H1 (cell line): ENCODE data around the gene MED19. TPM values are rescaled to one million over a fixed set of nuclear protein-coding genes. Genes with fewer than 3 reads are reported as not detected.

Experiments used
- CTCF ChIA-PET: fragments of 300-600 bp; sonication (Branson Sonifier 250); formaldehyde crosslinking; loops from one replicate; lab custom pipeline; 2021; ENCODE audit not compliant: partially characterized antibody; lab: Charles Lee
- POLR2A ChIA-PET: fragments of 300-600 bp; sonication (Branson Sonifier 250); formaldehyde crosslinking; loops from one replicate; lab custom pipeline; 2021; ENCODE audit warnings: inconsistent platforms; ENCODE audit not compliant: partially characterized antibody; lab: Charles Lee
- DNase-seq, 2 experiments: peaks; one replicate each; pipeline versions ENCODE4 v3.0.0 to v3.0.0-alpha.2; 2010 to 2022; ENCODE audit warnings: low spot score in 2 of 2, low read depth in 1 of 2, mixed read lengths in 1 of 2
- FAIRE-seq: peaks from 2 replicates; lab custom pipeline; 2011; peaks lifted over from hg19 to GRCh38; lab: Jason Lieb, UNC
- H2AFZ ChIP-seq: 2 replicates; pipeline ENCODE4 v1.8.1; 2012; ENCODE audit warnings: low read length, inconsistent platforms
- H2AK5ac ChIP-seq: 2 replicates; pipeline ENCODE4 v1.6.1; 2013; ENCODE audit warnings: low read depth, low read length
- H2BK120ac ChIP-seq: replicated peaks from 2 replicates; pipeline ENCODE3; 2013; ENCODE audit warnings: low read depth, low read length, inconsistent platforms
- H2BK12ac ChIP-seq: 2 replicates; pipeline ENCODE4 v1.6.1; 2013; ENCODE audit warnings: low read depth, low read length
- H2BK15ac ChIP-seq: 2 replicates; pipeline ENCODE4 v1.6.1; 2013; ENCODE audit warnings: low read length
- H2BK20ac ChIP-seq: 2 replicates; pipeline ENCODE4 v1.6.1; 2013; ENCODE audit warnings: low read length
- H2BK5ac ChIP-seq: 2 replicates; pipeline ENCODE4 v1.6.1; 2013; ENCODE audit warnings: low read depth, low read length
- H3K14ac ChIP-seq: 2 replicates; pipeline ENCODE4 v1.6.1; 2013; ENCODE audit warnings: inconsistent platforms; ENCODE audit not compliant: insufficient read length
- H3K18ac ChIP-seq: 2 replicates; pipeline ENCODE4 v1.6.1; 2013; ENCODE audit warnings: low read length; ENCODE audit errors: extremely low read depth
- H3K23ac ChIP-seq: 2 replicates; pipeline ENCODE4 v1.6.1; 2013; ENCODE audit warnings: inconsistent platforms; ENCODE audit not compliant: insufficient read length
- H3K23me2 ChIP-seq: 2 replicates; pipeline ENCODE4 v1.6.1; 2013; ENCODE audit warnings: low read depth, low read length
- H3K27ac ChIP-seq: 2 replicates; pipeline ENCODE4 v1.6.1; 2011; ENCODE audit warnings: low read depth, low read length, inconsistent platforms
- H3K27me3 ChIP-seq, 4 experiments: replicated peaks in 1 of 4; 1 replicate in 1 of 4; 2 replicates in 3 of 4; pipeline versions ENCODE4 v1.6.1 to v1.8.1; 2011 to 2013; ENCODE audit warnings: low read length in 3 of 4, mild to moderate bottlenecking in 3 of 4, inconsistent platforms in 2 of 4, mixed read lengths in 2 of 4, moderate library complexity in 1 of 4; ENCODE audit not compliant: control insufficient read depth in 3 of 4, insufficient read depth in 3 of 4; ENCODE audit errors: extremely low read depth in 1 of 4
- H3K36me3 ChIP-seq, 4 experiments: 2 replicates each; pipeline versions ENCODE4 v1.6.1 to v1.8.1; 2011 to 2013; ENCODE audit warnings: mild to moderate bottlenecking in 4 of 4, low read length in 3 of 4, moderate library complexity in 2 of 4, control low read depth in 1 of 4, inconsistent platforms in 1 of 4; ENCODE audit not compliant: insufficient read depth in 4 of 4, control insufficient read depth in 2 of 4
- H3K4ac ChIP-seq: replicated peaks from 2 replicates; pipeline ENCODE3; 2013; ENCODE audit warnings: low read length, low read depth, mixed read lengths, inconsistent platforms; ENCODE audit not compliant: insufficient read length
- H3K4me1 ChIP-seq, 4 experiments: replicated peaks in 1 of 4; 1 replicate in 1 of 4; 2 replicates in 3 of 4; pipeline versions ENCODE4 v1.6.1 to v1.8.1; 2011 to 2013; ENCODE audit warnings: low read length in 3 of 4, inconsistent platforms in 2 of 4, mixed read lengths in 1 of 4; ENCODE audit not compliant: insufficient read depth in 4 of 4, control insufficient read depth in 3 of 4
- H3K4me2 ChIP-seq, 2 experiments: 2 replicates each; pipeline versions ENCODE4 v1.6.1 to v1.8.1; 2011 to 2013; ENCODE audit warnings: low read depth in 2 of 2, low read length in 2 of 2, control low read depth in 1 of 2, inconsistent platforms in 1 of 2, mild to moderate bottlenecking in 1 of 2; ENCODE audit not compliant: insufficient read depth in 1 of 2
- H3K4me3 ChIP-seq, 4 experiments: fragments of 200-600, 300-600 bp in 1 of 4; sonication (generic), shearing (Covaris generic), sonication (Bioruptor Twin) in 1 of 4; 2 replicates each; pipeline versions ENCODE4 v1.5.1 to v1.8.1; 2011 to 2016; ENCODE audit warnings: low read length in 4 of 4, low read depth in 3 of 4, control low read depth in 2 of 4, inconsistent platforms in 2 of 4, mild to moderate bottlenecking in 2 of 4, mixed read lengths in 1 of 4, moderate library complexity in 1 of 4; ENCODE audit not compliant: insufficient read depth in 2 of 4; ENCODE audit errors: extremely low read depth in 1 of 4
- H3K56ac ChIP-seq: replicated peaks from 2 replicates; pipeline ENCODE3; 2013; ENCODE audit warnings: low read depth, mild to moderate bottlenecking, mixed read lengths, low read length, inconsistent platforms; ENCODE audit not compliant: insufficient read length
- H3K79me1 ChIP-seq: 2 replicates; pipeline ENCODE4 v1.6.1; 2013; ENCODE audit warnings: low read depth, low read length, control low read depth
- H3K79me2 ChIP-seq, 2 experiments: 2 replicates each; pipeline versions ENCODE4 v1.6.1 to v1.8.1; 2012 to 2013; ENCODE audit warnings: low read length in 2 of 2, mild to moderate bottlenecking in 2 of 2, inconsistent platforms in 1 of 2; ENCODE audit not compliant: insufficient read depth in 2 of 2, control insufficient read depth in 1 of 2
- H3K9ac ChIP-seq, 4 experiments: replicated peaks in 1 of 4; 1 replicate in 1 of 4; 2 replicates in 3 of 4; pipeline versions ENCODE4 v1.6.1 to v1.8.1; 2011 to 2013; ENCODE audit warnings: low read depth in 3 of 4, low read length in 3 of 4, control low read depth in 2 of 4, mild to moderate bottlenecking in 2 of 4, moderate library complexity in 2 of 4, inconsistent platforms in 1 of 4; ENCODE audit errors: extremely low read depth in 1 of 4
- H3K9me3 ChIP-seq, 2 experiments: 2 replicates each; pipeline versions ENCODE4 v1.6.1 to v1.8.1; 2012 to 2013; ENCODE audit warnings: mild to moderate bottlenecking in 2 of 2, moderate library complexity in 2 of 2, control low read depth in 1 of 2, inconsistent platforms in 1 of 2, low read depth in 1 of 2, low read length in 1 of 2, mixed read lengths in 1 of 2; ENCODE audit not compliant: insufficient read depth in 2 of 2
- H4K20me1 ChIP-seq, 2 experiments: replicated peaks in 1 of 2; 2 replicates each; pipeline versions ENCODE3 to v1.8.1; 2011 to 2013; ENCODE audit warnings: inconsistent platforms in 2 of 2, low read length in 2 of 2, mild to moderate bottlenecking in 1 of 2; ENCODE audit not compliant: insufficient read depth in 2 of 2, control insufficient read depth in 1 of 2
- H4K5ac ChIP-seq: 2 replicates; pipeline ENCODE4 v1.6.1; 2013; ENCODE audit warnings: low read length, low read depth, mixed read lengths, inconsistent platforms; ENCODE audit not compliant: insufficient read length
- H4K8ac ChIP-seq: 2 replicates; pipeline ENCODE4 v1.8.0; 2013; ENCODE audit warnings: mild to moderate bottlenecking, moderate library complexity, low read length, inconsistent platforms; ENCODE audit not compliant: insufficient read depth; ENCODE audit errors: extremely low read depth
- H4K91ac ChIP-seq: replicated peaks from 2 replicates; pipeline ENCODE3; 2013; ENCODE audit warnings: low read length, mixed read lengths, inconsistent platforms; ENCODE audit not compliant: insufficient read length
- CEBPB ChIP-seq: IDR thresholded peaks from 2 replicates; pipeline ENCODE4 v1.6.1; 2012; ENCODE audit warnings: low read depth, low read length
- CHD2 ChIP-seq: IDR thresholded peaks from 2 replicates; pipeline ENCODE4 v1.6.1; 2012; ENCODE audit warnings: low read length, improper control_type of control experiment
- FOSL1 ChIP-seq: IDR thresholded peaks from 2 replicates; pipeline ENCODE4 v1.6.1; 2011; ENCODE audit warnings: mild to moderate bottlenecking, low read depth, low read length, moderate library complexity; ENCODE audit not compliant: insufficient read depth
- KDM5A ChIP-seq: fragments of 200-600 bp; IDR thresholded peaks from 2 replicates; pipeline ENCODE4 v1.7.1; 2012; ENCODE audit warnings: mild to moderate bottlenecking, low read length, inconsistent platforms, mixed read lengths
- POLR2A ChIP-seq, 2 experiments: IDR thresholded peaks; 1 replicate in 1 of 2; 2 replicates in 1 of 2; pipeline ENCODE4 v1.6.1; 2011; ENCODE audit warnings: low read depth in 2 of 2, low read length in 2 of 2, mild to moderate bottlenecking in 2 of 2; ENCODE audit errors: control extremely low read depth in 1 of 2
- WGBS, 2 experiments: shearing (Covaris generic) in 1 of 2; methylation state at CpG; one replicate each; pipeline versions ENCODE4 v1.1.6 to v1.1.7; 2013 to 2015; ENCODE audit warnings: low lambda C conversion rate in 2 of 2, mixed read lengths in 2 of 2, inconsistent platforms in 1 of 2, low coverage in 1 of 2, missing lambda C conversion rate in 1 of 2; ENCODE audit not compliant: insufficient replicate concordance in 2 of 2, insufficient coverage in 1 of 2, insufficient read length in 1 of 2; ENCODE audit errors: extremely low coverage in 1 of 2, missing lambda C conversion rate in 1 of 2; 5-methylcytosine and 5-hydroxymethylcytosine counted together
- polyA plus RNA-seq, 7 experiments: library from polyadenylated mRNA; depleted of rRNA in 3 of 7; stranded (reverse) in 5 of 7; unstranded in 2 of 7; fragments of >200 nt in 5 of 7; fragments of 200-250 nt in 2 of 7; gene quantifications; 1 replicate in 5 of 7; 2 replicates in 1 of 7; 4 replicates in 1 of 7; pipeline versions ENCODE4 v1.2.1 to v1.2.3, GENCODE V29; 2011 to 2013; ENCODE audit warnings: missing spikeins in 2 of 7, mixed read lengths in 2 of 7
- total RNA-seq: library from RNA; stranded (reverse); fragmentation: NEBNext Ultra II Directional; extraction: Animal tissue kit (Norgen Biotek cat#: 25700); gene quantifications from 2 replicates; pipeline ENCODE4 v1.2.1, GENCODE V29; 2021
- TF ChIP-seq, protein P1 (sequence below): IDR thresholded peaks from 2 replicates; pipeline ENCODE4 v1.6.1; 2012; ENCODE audit warnings: inconsistent platforms
- TF ChIP-seq, protein P2 (sequence below), 3 experiments: IDR thresholded peaks; 1 replicate in 2 of 3; 2 replicates in 1 of 3; pipeline versions ENCODE4 v1.5.1 to v1.6.1; 2011; ENCODE audit warnings: low read length in 3 of 3, mild to moderate bottlenecking in 3 of 3, inconsistent platforms in 2 of 3, low read depth in 1 of 3, moderate library complexity in 1 of 3; ENCODE audit not compliant: insufficient read depth in 1 of 3; ENCODE audit errors: control extremely low read depth in 1 of 3

The MED19 gene
- total and polyA plus RNA-seq, 2 of the 8 experiments (the other 6 are each of a cell fraction or from before 2014, with no cell fraction given): 19.4 to 35.4 TPM

DNA sequence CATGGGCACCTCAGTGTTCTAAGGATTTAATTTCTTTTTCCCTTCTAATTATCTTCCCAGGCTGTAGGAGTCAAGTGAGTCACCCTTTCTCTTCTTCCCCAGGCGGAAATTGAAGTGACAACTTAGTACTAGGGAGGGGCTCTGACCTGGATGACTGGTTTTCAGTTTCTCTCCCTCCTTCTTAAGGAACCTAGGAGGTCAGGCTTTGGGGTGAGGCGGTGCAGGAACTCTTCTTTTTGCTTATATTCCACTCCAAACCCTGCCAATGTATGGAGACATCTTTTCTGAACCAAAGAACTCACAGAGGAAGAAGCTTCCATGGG lies 31.5 kb downstream of the MED19 start:
- Histone ChIP-seq H2BK5ac (no peak overlapping the region), H3K4ac (no peak overlapping the region), H3K18ac (no peak overlapping the region), H2AK5ac (no peak overlapping the region), H4K8ac (no peak overlapping the region), H4K5ac (no peak overlapping the region), H3K14ac (no peak overlapping the region), H3K9me3 (no peaks in the 10 kb centered on the region), H2BK15ac (no peak overlapping the region), H3K4me1 (no peaks in the 10 kb centered on the region), H3K79me1 (peaks cover 7% of the 10 kb centered on the region), H2BK12ac (no peak overlapping the region), H3K27me3 (no peaks in the 10 kb centered on the region), H3K27ac (no peak overlapping the region), H3K23me2 (no peaks in the 10 kb centered on the region), H3K36me3 (peaks cover 5 to 36% (median 12%) of the 10 kb centered on the region in 4 experiments; a peak in 6 of 8 replicates), H3K4me2 (no peak overlapping the region), H4K20me1 (peaks cover 0 to 2% of the 10 kb centered on the region in 2 experiments), H2BK20ac (no peak overlapping the region), H3K23ac (no peak overlapping the region), H3K56ac (no peak overlapping the region), H3K9ac (no peak overlapping the region), H3K79me2 (peaks cover 0 to 48% of the 10 kb centered on the region in 2 experiments; a peak in 3 of 4 replicates), H2AFZ (no peak overlapping the region), H3K4me3 (no peak overlapping the region), H2BK120ac (no peak overlapping the region), H4K91ac (no peak overlapping the region)
- DNase-seq: no peak
- FAIRE-seq: no peak
- 88% methylated on average over 2 of the region's 2 CpGs; no CpG with 5 or more reads in 1 of the 2 experiments for WGBS, 2 experiments
- POLR2A ChIA-PET: interaction anchor here (1.0 to 1.3 kb wide), 5 partner anchors 12 to 32 kb away, joined by 3 to 5 read pairs (median 4); no protein-coding TSS in a partner anchor
- TF ChIP-seq FOSL1 (no peak), KDM5A (no peak), CEBPB (no peak), POLR2A (IDR thresholded peaks at IDR 0.05; ENCODE audit: control extremely low read depth in 1 of 2, low read depth in 2 of 2, low read length in 2 of 2) (no peak), CHD2 (no peak)
- TF ChIP-seq, protein P1, sequence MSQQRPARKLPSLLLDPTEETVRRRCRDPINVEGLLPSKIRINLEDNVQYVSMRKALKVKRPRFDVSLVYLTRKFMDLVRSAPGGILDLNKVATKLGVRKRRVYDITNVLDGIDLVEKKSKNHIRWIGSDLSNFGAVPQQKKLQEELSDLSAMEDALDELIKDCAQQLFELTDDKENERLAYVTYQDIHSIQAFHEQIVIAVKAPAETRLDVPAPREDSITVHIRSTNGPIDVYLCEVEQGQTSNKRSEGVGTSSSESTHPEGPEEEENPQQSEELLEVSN: no peak
- TF ChIP-seq, protein P2, sequence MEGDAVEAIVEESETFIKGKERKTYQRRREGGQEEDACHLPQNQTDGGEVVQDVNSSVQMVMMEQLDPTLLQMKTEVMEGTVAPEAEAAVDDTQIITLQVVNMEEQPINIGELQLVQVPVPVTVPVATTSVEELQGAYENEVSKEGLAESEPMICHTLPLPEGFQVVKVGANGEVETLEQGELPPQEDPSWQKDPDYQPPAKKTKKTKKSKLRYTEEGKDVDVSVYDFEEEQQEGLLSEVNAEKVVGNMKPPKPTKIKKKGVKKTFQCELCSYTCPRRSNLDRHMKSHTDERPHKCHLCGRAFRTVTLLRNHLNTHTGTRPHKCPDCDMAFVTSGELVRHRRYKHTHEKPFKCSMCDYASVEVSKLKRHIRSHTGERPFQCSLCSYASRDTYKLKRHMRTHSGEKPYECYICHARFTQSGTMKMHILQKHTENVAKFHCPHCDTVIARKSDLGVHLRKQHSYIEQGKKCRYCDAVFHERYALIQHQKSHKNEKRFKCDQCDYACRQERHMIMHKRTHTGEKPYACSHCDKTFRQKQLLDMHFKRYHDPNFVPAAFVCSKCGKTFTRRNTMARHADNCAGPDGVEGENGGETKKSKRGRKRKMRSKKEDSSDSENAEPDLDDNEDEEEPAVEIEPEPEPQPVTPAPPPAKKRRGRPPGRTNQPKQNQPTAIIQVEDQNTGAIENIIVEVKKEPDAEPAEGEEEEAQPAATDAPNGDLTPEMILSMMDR (IDR thresholded peaks at IDR 0.05; ENCODE audit: control extremely low read depth in 1 of 3, insufficient read depth in 1 of 3, low read depth in 1 of 3, low read length in 3 of 3): no peak
- CTCF ChIA-PET: interaction anchor here (1.1 kb wide), 1 partner anchor 112 kb away, joined by 3 read pairs; no protein-coding TSS in a partner anchor
